ENCODE measurements around the gene WDR88.

Gene WDR88, protein sequence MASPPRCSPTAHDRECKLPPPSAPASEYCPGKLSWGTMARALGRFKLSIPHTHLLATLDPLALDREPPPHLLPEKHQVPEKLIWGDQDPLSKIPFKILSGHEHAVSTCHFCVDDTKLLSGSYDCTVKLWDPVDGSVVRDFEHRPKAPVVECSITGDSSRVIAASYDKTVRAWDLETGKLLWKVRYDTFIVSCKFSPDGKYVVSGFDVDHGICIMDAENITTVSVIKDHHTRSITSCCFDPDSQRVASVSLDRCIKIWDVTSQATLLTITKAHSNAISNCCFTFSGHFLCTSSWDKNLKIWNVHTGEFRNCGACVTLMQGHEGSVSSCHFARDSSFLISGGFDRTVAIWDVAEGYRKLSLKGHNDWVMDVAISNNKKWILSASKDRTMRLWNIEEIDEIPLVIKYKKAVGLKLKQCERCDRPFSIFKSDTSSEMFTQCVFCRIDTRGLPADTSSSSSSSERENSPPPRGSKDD

GRCh38 chr19:33132021-33132420, at the start of gene WDR88:
WDR88 (plus strand) TSS chr19:33132114; CDS start chr19:33132170, 56 bp downstream.
- no peak within 1 kb of the TSS for H3K27ac ChIP-seq
- no peak for DNase-seq (ENCODE audit: low read depth, low spot score)

DNA sequence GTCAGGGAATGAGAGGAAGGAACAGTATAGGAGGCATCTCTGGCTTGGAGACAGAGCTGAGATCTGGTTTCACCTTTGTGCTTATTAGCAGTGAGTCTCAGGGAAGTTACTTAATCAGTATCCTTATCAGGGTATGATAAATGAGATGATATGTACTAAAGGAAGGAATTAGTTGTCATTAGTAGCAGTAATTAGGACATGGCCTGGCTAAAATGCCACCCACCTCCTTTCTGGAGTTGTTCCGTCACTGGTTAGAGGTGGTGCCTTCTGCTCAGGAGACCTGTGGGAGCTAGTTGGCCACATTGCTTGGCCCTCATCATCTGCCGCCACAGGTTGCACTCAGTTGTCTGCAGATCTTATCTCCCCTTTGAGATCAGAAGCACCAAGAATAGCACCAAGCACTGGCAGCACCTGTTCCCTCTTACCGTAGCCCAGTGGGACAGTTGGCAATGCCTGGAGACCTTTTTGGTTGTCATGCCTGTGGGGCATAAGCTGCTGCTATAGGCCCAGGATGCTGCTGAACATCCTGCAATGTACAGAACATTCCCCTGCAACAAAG, 46.3 kb upstream of the WDR88 start:
- no peak for DNase-seq (ENCODE audit: low read depth, low spot score)
- no peak overlapping the region for H3K27ac ChIP-seq

- DNase-seq (ENCODE audit: low read depth, low spot score) = no peak
- no peak overlapping the region for H3K27ac ChIP-seq
Observed at GRCh38 chr19:33086955-33087354, 45.0 kb upstream of the WDR88 start.

DNA sequence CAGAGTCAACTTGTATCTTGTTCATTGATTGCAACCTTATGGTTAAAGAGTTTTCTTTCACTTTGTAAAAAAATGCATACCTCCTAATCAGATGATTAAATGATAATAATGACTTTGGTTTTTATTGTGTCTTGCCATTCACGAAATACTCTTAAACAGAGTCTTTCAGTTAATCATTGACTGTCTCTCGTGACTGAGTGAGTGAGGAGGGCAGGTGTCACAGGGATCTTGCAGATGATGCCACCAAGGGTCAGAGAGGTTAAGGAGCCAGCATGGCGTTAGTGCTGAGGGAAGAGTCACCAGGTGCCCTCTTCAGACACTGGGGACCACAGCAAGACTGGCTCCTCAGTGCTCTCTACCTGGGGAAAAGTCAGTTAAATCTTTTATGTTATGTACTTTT, 42.9 kb upstream of the WDR88 start:
- no peak for DNase-seq (ENCODE audit: low read depth, low spot score)
- H3K27ac ChIP-seq = no peak overlapping the region

- no peak overlapping the region for H3K27ac ChIP-seq
- DNase-seq (ENCODE audit: low read depth, low spot score) = no peak
Observed at GRCh38 chr19:33090179-33090578, 41.7 kb upstream of the WDR88 start.

GRCh38 chr19:33093420-33094210, 38.3 kb upstream of the WDR88 start:
- no peak for DNase-seq (ENCODE audit: low read depth, low spot score)
- no peak overlapping the region for H3K27ac ChIP-seq

GRCh38 chr19:33094436-33095067, 37.4 kb upstream of the WDR88 start:
- no peak for DNase-seq (ENCODE audit: low read depth, low spot score)
- no peak overlapping the region for H3K27ac ChIP-seq

- DNase-seq (ENCODE audit: low read depth, low spot score) = no peak
- H3K27ac ChIP-seq = no peak overlapping the region
Observed at GRCh38 chr19:33096005-33096404, 35.9 kb upstream of the WDR88 start.

DNA sequence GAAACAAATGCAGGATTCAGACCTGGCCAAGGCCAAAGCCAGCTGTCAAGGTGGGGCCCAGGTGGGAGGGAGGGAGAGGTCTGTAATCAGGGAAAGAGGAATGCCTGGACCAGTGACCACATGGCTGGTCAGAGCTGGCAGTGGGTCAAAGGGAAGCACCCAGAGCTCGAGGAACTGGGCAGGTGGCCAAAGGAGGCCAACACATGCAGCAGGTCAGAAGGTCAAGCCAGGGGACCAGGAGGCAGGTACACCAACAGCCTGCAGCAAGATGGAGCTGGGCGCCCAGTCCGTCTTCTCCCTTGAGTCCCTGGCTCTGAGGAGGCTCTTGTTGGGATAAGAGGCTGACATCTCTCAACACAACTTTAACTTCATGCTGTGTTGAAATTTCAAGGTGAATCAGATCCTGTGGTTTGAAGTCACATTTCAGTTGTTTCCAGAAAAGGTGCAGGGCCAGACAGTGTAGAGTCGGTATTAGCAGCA, 33.8 kb upstream of the WDR88 start:
- DNase-seq (ENCODE audit: low read depth, low spot score) = peak; percentile 18
- H3K27ac ChIP-seq = peak overlapping the region; percentile 30

DNA sequence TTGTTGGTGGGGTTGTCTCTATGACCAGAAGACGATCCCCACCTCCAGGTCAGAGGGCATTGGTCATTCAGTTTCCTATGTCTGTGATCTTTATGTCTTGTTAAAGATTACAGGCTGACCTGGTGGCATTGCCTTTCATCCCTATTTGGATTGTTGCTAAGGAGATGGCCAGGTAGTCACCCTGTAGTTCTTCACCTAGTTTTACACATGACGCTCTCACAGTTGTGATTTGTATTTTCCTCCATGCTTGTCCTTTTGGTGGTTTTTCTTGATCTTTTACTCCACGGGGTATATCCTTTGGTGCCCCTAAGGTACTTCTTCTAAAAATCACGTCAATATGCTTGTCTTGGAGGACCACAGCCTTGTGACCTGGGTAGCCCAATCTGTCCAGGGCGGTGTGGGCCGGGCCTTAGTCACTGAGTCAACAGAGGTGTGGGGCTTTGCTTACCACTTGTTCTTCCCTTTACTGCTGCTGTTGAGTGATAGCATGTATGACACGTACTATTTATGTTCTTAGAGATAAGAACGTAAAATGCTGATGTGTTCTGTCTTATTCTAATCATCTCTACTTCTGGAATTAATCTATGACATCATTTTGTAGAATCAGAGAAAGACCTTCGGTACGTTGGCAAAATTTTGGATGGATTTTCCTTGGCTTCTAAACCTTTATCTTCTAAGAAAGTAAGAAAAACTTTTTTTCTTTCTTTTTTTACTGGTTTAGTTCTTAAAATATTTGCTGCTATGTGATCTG, 30.8 kb upstream of the WDR88 start:
- DNase-seq (ENCODE audit: low read depth, low spot score) = no peak
- H3K27ac ChIP-seq = no peak overlapping the region

DNA sequence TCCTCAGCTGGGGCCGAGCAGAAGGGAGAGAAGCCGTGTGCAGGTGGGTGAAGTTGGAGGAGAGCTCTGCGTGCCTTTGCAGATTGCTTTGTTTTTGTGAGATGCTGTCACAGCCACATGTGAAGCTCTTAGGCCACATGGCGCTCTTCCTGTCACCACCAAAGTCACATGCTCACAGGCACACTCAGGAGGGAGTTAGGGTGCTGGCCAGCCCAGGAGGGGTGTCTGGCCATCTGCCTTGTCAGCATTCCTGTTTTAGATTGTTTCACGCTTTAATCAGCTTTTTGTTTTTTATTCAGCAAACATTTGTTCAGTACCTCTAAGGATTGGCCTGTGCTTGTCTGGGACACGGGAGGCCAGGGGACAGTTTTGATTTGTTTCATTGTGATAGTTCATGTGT, 29.0 kb upstream of the WDR88 start:
- H3K27ac ChIP-seq = no peak overlapping the region
- DNase-seq (ENCODE audit: low read depth, low spot score) = no peak

GRCh38 chr19:33108161-33108560, 23.8 kb upstream of the WDR88 start:
- H3K27ac ChIP-seq = no peak overlapping the region
- no peak for DNase-seq (ENCODE audit: low read depth, low spot score)

DNA sequence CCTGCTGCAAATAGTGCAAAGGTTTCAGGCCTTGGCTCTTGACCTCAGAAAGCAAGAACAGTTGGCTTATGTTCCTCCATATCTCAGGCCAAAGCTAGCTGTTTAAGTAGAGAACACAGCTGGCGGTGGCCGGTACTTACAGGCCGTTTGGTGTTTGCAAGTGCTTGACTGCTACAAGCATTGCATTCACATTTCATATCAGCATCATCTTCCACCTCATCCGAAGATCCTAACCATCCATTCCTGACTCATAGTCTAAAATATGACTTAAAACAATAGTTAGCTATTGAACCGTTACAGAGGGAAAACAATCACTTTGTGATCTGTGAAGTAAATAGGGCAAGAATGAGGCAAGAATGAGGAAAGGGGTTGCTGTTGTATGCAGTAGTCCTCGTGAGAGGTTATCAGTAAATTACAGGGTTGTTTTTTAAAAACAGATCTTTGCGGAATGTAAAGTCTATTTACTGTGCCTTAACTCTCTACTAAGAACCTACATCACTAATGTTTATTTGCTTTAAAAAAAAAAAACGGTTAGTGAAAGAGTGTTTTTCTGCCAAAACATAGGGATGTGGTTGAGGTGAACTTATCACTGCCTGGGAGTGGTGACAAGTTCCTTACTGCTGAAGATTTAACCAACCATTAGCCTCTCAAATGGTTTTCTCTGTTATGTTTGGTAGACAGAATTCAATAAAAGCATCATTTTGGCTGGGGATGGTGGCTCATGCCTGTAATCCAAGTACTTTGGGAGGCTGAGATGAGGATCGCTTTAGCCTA, 21.6 kb upstream of the WDR88 start:
- no peak overlapping the region for H3K27ac ChIP-seq
- no peak for DNase-seq (ENCODE audit: low read depth, low spot score)

GRCh38 chr19:33111587-33111986, 20.3 kb upstream of the WDR88 start:
- DNase-seq (ENCODE audit: low read depth, low spot score) = no peak
- no peak overlapping the region for H3K27ac ChIP-seq

- no peak for DNase-seq (ENCODE audit: low read depth, low spot score)
- H3K27ac ChIP-seq = no peak overlapping the region
Observed at GRCh38 chr19:33114312-33114711, 17.6 kb upstream of the WDR88 start.

- H3K27ac ChIP-seq = no peak overlapping the region
- DNase-seq (ENCODE audit: low read depth, low spot score) = no peak
Observed at GRCh38 chr19:33117501-33117900, 14.4 kb upstream of the WDR88 start.

GRCh38 chr19:33118643-33119042, 13.3 kb upstream of the WDR88 start:
- DNase-seq (ENCODE audit: low read depth, low spot score) = no peak
- H3K27ac ChIP-seq = no peak overlapping the region

GRCh38 chr19:33124207-33125098, 7.5 kb upstream of the WDR88 start:
- DNase-seq (ENCODE audit: low read depth, low spot score) = no peak
- H3K27ac ChIP-seq = no peak overlapping the region
